Activated naive CD4-positive, alpha-beta T cell treated with anti-CD3 and anti-CD28 coated beads, Interleukin-2, amount 50 U/mL, for 24 hours (primary cell): Measurements from ENCODE around the gene CADM4.
"Not testable (repeated sequence)": the region's sequence is repeated elsewhere in the genome, so short reads cannot be mapped to it uniquely, and the experiment has no call there.

Experiments
- H3K27ac Mint-ChIP-seq: one replicate; pipeline ENCODE4 v1.8.0; 2021; ENCODE audit warnings: mild to moderate bottlenecking, mixed read lengths
- H3K27me3 Mint-ChIP-seq: one replicate; pipeline ENCODE4 v1.8.0; 2021; ENCODE audit warnings: mixed read lengths
- H3K36me3 Mint-ChIP-seq: one replicate; pipeline ENCODE4 v1.8.0; 2021; ENCODE audit warnings: mixed read lengths
- H3K4me1 Mint-ChIP-seq: one replicate; pipeline ENCODE4 v1.8.0; 2021; ENCODE audit warnings: mixed read lengths
- H3K4me3 Mint-ChIP-seq: one replicate; pipeline ENCODE4 v1.8.0; 2021; ENCODE audit warnings: mild to moderate bottlenecking, mixed read lengths
- H3K9me3 Mint-ChIP-seq: one replicate; pipeline ENCODE4 v1.8.0; 2021; ENCODE audit warnings: mixed read lengths

Gene CADM4

GRCh38 chr19:43607238-43608205, 32.1 kb downstream of the CADM4 start:
- H3K4me3 Mint-ChIP-seq = no peak overlapping the region
- no peaks in the 10 kb centered on the region for H3K9me3 Mint-ChIP-seq
- no peaks in the 10 kb centered on the region for H3K27me3 Mint-ChIP-seq
- H3K4me1 Mint-ChIP-seq = peaks cover 10% of the 10 kb centered on the region
- H3K27ac Mint-ChIP-seq = peak overlapping the region; percentile 46
- no peaks in the 10 kb centered on the region for H3K36me3 Mint-ChIP-seq

DNA sequence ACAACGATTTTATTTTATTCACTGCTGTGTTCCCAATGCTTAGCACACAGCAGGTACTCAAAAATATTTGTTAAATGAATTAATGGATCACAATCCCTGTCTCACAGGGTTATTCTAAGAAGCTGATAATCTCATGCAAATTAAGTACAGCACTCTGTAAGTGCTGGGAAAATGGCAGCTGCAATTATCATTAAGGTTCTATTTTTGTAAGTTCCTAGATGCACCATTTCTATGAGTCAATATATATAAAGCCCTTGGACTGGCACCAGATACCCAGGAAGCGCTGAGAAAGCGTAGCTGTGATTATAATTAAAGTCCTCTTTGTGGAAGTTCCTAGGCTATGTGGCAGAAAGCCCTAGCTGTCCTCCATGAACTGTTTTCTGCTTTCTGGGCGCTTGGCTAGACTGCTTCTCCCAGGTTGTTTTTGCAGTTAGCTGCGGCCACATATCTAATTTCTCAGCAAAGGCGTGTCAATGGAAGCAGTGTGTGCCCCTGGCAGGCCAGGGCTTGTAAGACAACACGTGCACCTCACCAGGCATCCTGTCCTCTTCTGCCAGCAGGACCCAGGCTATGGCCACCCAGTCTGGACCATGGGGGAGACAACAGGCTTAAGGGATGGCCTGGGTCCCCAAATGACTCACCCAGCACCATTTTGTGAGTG, 33.0 kb downstream of the CADM4 start:
- no peaks in the 10 kb centered on the region for H3K9me3 Mint-ChIP-seq
- no peak overlapping the region for H3K4me3 Mint-ChIP-seq
- no peaks in the 10 kb centered on the region for H3K27me3 Mint-ChIP-seq
- H3K27ac Mint-ChIP-seq = no peak overlapping the region
- no peaks in the 10 kb centered on the region for H3K36me3 Mint-ChIP-seq
- peaks cover 5% of the 10 kb centered on the region for H3K4me1 Mint-ChIP-seq

GRCh38 chr19:43605875-43606568, 33.6 kb downstream of the CADM4 start:
- Mint-ChIP-seq H3K36me3 (no peaks in the 10 kb centered on the region), H3K27ac (no peak overlapping the region), H3K4me1 (peaks cover 3% of the 10 kb centered on the region), H3K27me3 (no peaks in the 10 kb centered on the region), H3K4me3 (no peak overlapping the region), H3K9me3 (no peaks in the 10 kb centered on the region)

DNA sequence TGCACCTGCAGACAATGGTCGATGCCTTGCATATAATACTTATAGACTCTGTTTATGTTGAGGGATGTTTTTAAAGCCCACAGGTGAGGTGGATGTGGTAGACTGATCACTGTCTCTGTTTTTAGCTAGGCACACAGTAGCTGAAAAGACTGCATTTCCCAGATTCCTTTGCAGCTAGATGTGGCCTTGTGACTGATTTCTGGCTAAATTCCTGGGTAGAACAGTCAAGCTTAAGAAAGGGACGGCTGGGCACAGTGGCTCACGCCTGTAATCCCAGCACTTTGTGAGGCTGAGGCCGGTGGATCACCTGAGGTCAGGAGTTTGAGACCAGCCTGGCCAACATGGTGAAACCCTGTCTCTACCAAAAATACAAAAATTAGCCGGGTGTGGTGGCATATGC, 39.3 kb downstream of the CADM4 start:
- H3K9me3 Mint-ChIP-seq, H3K4me3 Mint-ChIP-seq, H3K36me3 Mint-ChIP-seq, H3K27me3 Mint-ChIP-seq: not testable (repeated sequence)
- peak overlapping the region; percentile 41 for H3K27ac Mint-ChIP-seq
- H3K4me1 Mint-ChIP-seq = peaks cover 27% of the 10 kb centered on the region

- H3K9me3 Mint-ChIP-seq = no peaks in the 10 kb centered on the region
- H3K27ac Mint-ChIP-seq = peak overlapping the region; percentile 41
- no peaks in the 10 kb centered on the region for H3K36me3 Mint-ChIP-seq
- H3K4me3 Mint-ChIP-seq = no peak overlapping the region
- peaks cover 27% of the 10 kb centered on the region for H3K4me1 Mint-ChIP-seq
- H3K27me3 Mint-ChIP-seq = no peaks in the 10 kb centered on the region
Observed at GRCh38 chr19:43599635-43600295, 39.9 kb downstream of the CADM4 start.

- Mint-ChIP-seq H3K4me1 (peaks cover 30% of the 10 kb centered on the region), H3K36me3 (peaks cover 3% of the 10 kb centered on the region), H3K4me3 (peak overlapping the region; percentile 24), H3K27ac (no peak overlapping the region), H3K27me3 (no peaks in the 10 kb centered on the region), H3K9me3 (no peaks in the 10 kb centered on the region)
Observed at GRCh38 chr19:43598445-43599240, 41.0 kb downstream of the CADM4 start.

DNA sequence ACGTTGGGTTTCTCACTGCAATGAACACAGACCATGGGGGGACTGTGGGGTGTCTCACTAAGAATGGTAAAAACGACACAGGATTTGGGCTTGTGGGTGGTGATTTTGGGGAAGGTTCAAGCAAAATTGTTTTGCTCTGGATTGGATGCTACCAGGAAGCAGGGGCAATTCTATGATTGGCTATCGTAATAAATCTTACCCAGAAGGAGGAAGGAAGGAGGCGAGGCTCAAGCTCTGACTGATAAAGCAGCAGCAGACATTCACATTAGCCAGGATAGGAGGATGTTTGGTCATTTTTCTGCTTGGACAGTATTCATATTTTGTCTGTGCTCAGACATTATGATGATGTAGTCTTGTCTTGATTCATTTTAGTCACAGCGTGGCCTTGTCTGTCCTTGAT, 41.8 kb downstream of the CADM4 start:
- H3K27ac Mint-ChIP-seq = peak overlapping the region; percentile 99
- peak overlapping the region; percentile 99 for H3K4me3 Mint-ChIP-seq
- peaks cover 36% of the 10 kb centered on the region for H3K4me1 Mint-ChIP-seq
- peaks cover 6% of the 10 kb centered on the region for H3K36me3 Mint-ChIP-seq
- no peaks in the 10 kb centered on the region for H3K9me3 Mint-ChIP-seq
- no peaks in the 10 kb centered on the region for H3K27me3 Mint-ChIP-seq

DNA sequence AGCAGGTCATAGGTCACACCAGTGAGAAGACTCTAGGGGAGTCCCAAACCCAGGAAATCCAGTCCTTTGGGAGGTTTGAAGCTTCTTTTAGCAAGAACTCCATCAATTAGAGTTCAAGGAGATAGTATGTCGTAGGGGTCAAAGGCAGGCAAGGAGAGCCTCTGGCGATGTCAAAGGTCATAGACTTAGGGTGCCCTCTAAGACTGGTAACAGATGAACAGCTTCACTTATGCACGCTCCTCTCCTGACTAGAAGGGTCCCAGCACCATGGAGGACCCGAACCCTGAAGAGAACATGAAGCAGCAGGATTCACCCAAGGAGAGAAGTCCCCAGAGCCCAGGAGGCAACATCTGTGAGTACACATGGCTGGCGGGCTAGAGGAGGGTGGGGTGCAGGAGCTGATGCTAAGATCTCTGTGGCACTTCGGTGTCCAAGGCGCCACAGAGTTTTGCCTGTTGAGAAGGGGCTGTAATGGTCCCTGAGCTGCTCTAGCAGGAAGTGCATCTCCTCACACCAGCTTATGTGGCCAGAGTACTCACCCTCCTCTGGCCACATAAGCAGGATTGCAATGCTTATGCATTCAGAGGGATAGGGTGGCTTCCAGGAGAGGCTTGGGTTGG, 42.7 kb downstream of the CADM4 start:
- H3K4me1 Mint-ChIP-seq = peaks cover 36% of the 10 kb centered on the region

GRCh38 chr19:43595999-43596841, 43.4 kb downstream of the CADM4 start, which contains the start of the genes IRGQ and ZNF576:
Gene IRGQ, minus strand, starts transcription at chr19:43596134. Its CDS starts 796 bp downstream, at chr19:43595338.
Gene ZNF576, plus strand, starts transcription at chr19:43596595. Its CDS starts 514 bp downstream, at chr19:43597109.
- H3K4me1 Mint-ChIP-seq = peaks cover 36% of the 10 kb centered on the region
- H3K36me3 Mint-ChIP-seq = peaks cover 8% of the 10 kb centered on the region
- H3K27ac Mint-ChIP-seq = peak within 1 kb of the TSS; percentile 99
- no peaks in the 10 kb centered on the region for H3K9me3 Mint-ChIP-seq
- peak within 1 kb of the TSS; percentile 99 for H3K4me3 Mint-ChIP-seq
- H3K27me3 Mint-ChIP-seq = no peaks in the 10 kb centered on the region

More for the DNA sequence above, 42.7 kb downstream of the CADM4 start:
- no peaks in the 10 kb centered on the region for H3K27me3 Mint-ChIP-seq
- H3K9me3 Mint-ChIP-seq = no peaks in the 10 kb centered on the region
- peak overlapping the region; percentile 99 for H3K27ac Mint-ChIP-seq
- peak overlapping the region; percentile 99 for H3K4me3 Mint-ChIP-seq
- peaks cover 8% of the 10 kb centered on the region for H3K36me3 Mint-ChIP-seq

DNA sequence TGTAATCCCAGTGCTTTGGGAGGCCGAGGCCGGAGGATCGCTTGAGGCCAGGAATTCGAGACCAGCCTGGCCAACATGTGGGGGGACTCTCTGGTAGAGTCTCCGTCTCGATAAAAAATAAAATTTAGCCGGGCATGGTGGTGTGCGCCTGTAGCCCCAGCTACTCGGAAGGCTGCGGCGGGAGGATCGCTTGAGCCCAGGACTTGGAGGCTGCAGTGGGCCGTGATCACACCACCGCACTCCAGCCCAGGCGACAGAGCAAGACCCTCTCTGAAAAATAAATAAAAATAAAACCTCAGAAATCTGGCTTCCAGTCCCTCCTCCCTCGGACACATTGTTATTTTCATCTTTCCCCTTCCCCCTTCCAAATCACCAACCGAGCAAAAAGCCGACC, 44.0 kb downstream of the CADM4 start:
- H3K4me1 Mint-ChIP-seq = peaks cover 39% of the 10 kb centered on the region
- H3K27ac Mint-ChIP-seq = peak overlapping the region; percentile 99
- H3K36me3 Mint-ChIP-seq = peaks cover 12% of the 10 kb centered on the region
- no peaks in the 10 kb centered on the region for H3K27me3 Mint-ChIP-seq
- no peaks in the 10 kb centered on the region for H3K9me3 Mint-ChIP-seq
- peak overlapping the region; percentile 99 for H3K4me3 Mint-ChIP-seq

DNA sequence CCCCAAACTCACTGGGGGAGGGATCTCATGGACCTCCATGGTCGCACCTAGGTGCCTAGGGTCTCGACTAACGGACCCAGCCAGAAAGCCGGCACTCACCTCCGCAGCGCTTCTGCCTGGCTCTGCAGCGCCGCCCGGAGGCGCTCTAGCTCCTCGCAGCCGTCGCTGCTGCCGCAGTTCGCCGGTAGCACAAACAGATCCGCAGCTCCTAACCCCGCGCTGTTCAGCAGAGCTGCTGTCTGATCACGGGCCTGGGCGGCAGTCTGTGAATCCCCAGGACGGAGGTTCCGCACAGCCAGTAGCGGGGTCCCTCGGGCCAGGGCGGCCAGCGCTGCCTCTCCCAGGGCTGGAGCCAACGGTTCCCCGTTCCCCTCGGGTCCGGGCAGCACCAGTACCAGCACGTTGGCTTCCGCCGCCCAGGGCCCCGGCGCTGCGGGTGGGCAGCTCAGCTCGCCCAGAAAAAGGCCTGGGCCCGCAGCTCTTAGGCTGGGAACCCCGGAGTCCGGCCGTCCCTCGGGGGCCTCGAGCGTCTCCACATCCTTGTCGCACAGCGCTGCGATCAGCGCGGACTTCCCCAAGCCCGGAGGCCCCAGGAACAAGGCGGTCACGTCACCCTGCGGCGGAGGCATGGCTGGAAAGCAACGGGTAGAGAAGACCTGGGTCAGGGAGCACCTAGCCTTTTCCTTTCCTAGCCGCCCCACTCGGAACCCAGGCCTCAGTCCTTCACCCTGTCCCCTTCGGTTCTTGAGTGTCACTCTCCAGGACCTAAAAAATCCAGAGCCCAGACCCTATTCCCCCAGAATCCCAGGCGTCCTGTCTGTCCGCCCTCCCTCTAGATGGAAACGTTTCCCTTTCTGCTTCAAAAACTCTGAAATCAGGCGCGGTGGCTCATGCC, 44.7 kb downstream of the CADM4 start:
- no peaks in the 10 kb centered on the region for H3K9me3 Mint-ChIP-seq
- H3K36me3 Mint-ChIP-seq = peaks cover 16% of the 10 kb centered on the region
- peaks cover 43% of the 10 kb centered on the region for H3K4me1 Mint-ChIP-seq
- peak overlapping the region; percentile 99 for H3K4me3 Mint-ChIP-seq
- H3K27ac Mint-ChIP-seq = peak overlapping the region; percentile 99
- H3K27me3 Mint-ChIP-seq = no peaks in the 10 kb centered on the region

DNA sequence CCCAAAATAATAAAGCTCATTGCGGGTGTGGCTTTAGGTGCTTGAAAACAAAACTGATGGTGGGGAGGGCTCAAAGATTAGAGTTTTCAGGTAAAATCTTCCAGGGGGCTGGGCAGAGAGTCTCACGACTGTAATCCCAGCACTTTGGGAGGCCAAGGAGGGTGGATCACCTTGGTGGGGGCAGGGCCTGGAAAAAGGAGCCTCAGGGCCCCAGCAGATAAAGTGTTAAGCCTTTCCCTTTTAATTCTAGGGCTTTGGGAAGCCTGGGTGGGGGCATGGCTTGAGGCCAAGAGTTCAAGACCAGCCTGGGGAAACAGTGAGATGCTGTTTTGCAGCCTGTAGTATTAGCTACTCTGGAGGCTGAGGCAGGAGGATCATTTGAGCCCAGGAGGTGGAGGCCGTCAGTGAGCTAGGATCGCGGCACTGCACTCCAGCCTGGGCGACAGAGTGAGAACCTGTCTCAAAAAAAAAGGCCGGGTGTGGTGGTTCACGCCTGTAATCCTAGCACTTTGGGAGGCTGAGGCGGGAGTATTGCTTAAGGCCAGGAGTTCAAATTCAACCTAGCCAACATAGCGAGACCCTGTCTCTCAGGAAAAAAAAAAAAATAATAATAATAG, 45.5 kb downstream of the CADM4 start:
- H3K27ac Mint-ChIP-seq = peak overlapping the region; percentile 52
- peaks cover 16% of the 10 kb centered on the region for H3K36me3 Mint-ChIP-seq
- peaks cover 49% of the 10 kb centered on the region for H3K4me1 Mint-ChIP-seq
- H3K9me3 Mint-ChIP-seq = no peaks in the 10 kb centered on the region
- peak overlapping the region; percentile 99 for H3K4me3 Mint-ChIP-seq
- no peaks in the 10 kb centered on the region for H3K27me3 Mint-ChIP-seq
